HG02938 (cell line): ENCODE measurements around the gene CNIH1.
"Not testable (repeated sequence)": the region's sequence is repeated elsewhere in the genome, so short reads cannot be mapped to it uniquely, and the experiment has no call there.

Experiments
- ATAC-seq: cut with Tn5 transposase; IDR thresholded peaks from one replicate; pipeline ENCODE4 v1.9.1; 2021; ENCODE audit warnings: mild to moderate bottlenecking, moderate library complexity; ENCODE audit not compliant: unreplicated experiment

CNIH1 gene

DNA sequence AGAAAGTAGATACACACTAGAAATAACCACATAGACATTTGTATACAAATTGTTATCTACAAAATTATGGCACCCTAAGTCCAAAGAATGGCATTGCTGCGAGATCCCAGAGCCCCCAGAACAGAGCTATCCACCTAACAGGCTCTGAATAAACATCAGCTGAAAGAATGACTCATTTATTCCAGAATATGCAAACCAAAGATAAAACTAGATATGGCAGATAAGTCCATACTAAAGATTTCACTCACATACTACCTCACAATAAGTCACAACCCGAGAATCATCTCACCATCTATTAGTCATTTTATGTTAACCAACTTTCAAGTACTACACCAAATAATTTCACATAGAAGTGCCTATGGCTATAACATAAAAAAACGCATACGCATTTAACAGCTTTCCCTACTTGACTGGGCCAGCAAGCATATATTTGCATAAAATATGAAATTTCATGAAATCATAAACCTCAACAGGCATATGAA lies 5.6 kb downstream of the CNIH1 start:
- peak; percentile 72 for ATAC-seq

- no peak for ATAC-seq
Measured at GRCh38 chr14:54428527-54428926, 12.6 kb downstream of the CNIH1 start.

GRCh38 chr14:54427871-54428270 lies 13.3 kb downstream of the CNIH1 start:
- ATAC-seq = no peak

- ATAC-seq = no peak
Measured at GRCh38 chr14:54425537-54426274, 15.5 kb downstream of the CNIH1 start.

- ATAC-seq = no peak
Measured at GRCh38 chr14:54425068-54425467, 16.1 kb downstream of the CNIH1 start.

- no peak for ATAC-seq
Measured at GRCh38 chr14:54424479-54424901, 16.7 kb downstream of the CNIH1 start.

- ATAC-seq = no peak
Measured at GRCh38 chr14:54423991-54424390, 17.2 kb downstream of the CNIH1 start.

GRCh38 chr14:54420478-54421142 lies 20.6 kb downstream of the CNIH1 start:
- no peak for ATAC-seq

- ATAC-seq = no peak
Measured at GRCh38 chr14:54411371-54411770, 29.8 kb downstream of the CNIH1 start.

- ATAC-seq = no peak
Measured at GRCh38 chr14:54410215-54410614, 31.0 kb downstream of the CNIH1 start.

- not testable (repeated sequence) for ATAC-seq
Measured at GRCh38 chr14:54403401-54404005, 37.7 kb downstream of the CNIH1 start.

DNA sequence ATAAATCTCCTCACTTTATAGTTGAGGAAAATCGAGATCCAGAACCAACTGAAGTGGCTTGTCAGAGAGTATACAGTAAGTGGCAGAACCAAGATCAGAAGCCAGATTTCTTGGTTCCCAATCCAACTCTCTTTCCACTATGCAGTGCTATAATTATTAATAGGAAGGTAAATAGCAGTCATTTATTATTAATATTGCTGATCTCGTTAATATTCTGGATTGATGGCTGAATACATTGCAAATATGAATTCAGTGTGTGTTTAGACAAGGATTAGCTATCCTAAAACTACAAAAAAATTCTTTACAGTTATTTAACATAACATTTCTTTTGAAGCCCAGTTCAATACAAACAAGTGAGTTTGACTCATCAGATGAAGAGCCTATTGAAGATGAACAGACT lies 41.6 kb downstream of the CNIH1 start:
- ATAC-seq = no peak

DNA sequence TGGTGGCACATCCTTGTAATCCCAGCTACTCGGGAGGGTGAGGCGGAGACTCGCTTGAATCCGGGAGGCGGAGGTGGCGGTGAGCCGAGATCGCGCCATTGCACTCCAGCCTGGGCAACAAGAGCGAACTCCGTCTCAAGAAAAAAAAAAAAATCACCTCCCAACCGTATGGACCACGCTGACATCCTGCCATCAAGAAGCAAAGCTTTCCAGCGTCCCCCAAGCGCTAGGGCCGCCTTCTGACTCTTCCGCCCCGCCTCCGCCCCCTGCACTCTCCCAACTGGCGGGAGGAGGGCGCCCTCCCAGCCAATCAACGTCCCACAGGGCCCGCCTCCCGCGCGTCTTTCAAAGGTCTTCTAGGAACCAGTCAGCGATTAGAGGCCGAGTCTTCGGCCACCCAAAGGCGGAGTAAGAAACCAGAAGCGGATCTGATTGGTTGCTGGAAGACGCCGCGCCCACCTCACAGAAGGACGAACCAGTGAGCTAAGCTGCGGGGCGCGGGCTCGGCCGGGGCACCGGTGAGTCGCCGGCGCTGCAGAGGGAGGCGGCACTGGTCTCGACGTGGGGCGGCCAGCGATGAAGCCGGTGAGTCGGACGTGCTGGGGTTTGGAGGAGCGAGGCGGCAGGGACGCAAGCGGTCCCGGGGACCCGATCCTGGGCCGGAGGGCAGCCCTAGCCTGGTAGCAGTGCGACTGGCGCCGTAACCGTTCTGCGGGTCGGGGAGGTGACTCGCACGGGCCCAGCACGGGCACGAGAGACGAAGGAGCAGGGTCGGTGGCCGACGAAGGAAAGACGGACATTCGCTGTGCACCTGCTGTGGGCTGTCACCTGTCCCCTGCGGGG lies 44.5 kb downstream of the CNIH1 start, which contains the start of gene CDKN3:
Gene CDKN3 (plus strand): TSS at position 515 of the 843 bp plus-strand sequence. CDS start 62 bp downstream, at position 577.
- ATAC-seq = peak; percentile 96

DNA sequence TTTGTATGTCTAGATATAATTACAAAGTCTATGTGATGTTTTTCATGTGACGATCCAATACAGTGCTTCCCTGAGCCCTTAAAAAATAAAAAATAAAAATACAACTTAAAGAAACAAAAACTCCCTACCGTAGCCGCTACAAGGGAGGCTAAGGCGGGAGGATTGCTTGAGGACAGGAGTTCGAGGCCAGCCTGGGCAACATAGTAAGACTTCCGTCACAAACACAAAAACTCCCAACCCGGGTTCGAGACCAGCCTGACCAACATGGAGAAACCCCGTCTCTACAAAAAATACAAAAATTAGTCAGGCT lies 45.0 kb downstream of the CNIH1 start:
- no peak for ATAC-seq

DNA sequence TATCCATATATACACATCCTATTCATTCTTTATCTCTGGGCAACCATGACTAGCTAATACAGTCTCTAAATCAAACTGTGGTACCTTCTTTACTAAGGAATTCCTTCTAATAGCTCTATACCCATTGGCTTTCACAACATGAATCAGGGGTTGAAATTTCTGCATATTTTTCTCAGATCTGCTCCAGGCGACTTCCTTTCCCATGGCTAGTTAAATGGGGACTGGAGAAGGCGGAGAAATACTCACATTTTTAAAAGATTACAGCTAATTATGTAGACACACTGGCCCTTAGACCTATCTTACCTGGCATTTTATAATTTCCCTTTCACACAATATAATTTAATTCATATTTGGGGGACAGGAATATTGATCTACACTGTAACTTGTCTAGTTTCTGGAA lies 45.5 kb downstream of the CNIH1 start:
- ATAC-seq = no peak

GRCh38 chr14:54395284-54395683 lies 45.9 kb downstream of the CNIH1 start:
- ATAC-seq = no peak

DNA sequence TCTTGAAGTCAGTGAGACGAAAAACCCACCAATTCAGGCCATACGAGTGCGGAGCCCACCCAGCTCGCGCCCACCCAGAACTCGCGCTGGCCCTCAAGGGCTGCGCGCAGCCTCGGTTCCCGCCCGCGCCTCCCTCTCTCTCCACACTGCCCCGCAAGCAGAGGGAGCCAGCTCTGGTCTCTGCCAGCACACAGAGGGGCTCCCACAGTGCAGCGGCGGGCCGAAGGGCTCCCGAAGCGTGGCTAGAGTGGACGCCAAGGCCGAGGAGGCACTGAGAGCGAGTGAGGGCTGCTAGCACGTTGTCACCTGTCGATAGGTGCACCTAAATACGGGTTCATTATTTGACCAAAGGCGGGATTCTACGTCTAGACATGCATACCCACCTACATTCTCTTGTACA lies 46.6 kb downstream of the CNIH1 start:
- ATAC-seq = no peak

DNA sequence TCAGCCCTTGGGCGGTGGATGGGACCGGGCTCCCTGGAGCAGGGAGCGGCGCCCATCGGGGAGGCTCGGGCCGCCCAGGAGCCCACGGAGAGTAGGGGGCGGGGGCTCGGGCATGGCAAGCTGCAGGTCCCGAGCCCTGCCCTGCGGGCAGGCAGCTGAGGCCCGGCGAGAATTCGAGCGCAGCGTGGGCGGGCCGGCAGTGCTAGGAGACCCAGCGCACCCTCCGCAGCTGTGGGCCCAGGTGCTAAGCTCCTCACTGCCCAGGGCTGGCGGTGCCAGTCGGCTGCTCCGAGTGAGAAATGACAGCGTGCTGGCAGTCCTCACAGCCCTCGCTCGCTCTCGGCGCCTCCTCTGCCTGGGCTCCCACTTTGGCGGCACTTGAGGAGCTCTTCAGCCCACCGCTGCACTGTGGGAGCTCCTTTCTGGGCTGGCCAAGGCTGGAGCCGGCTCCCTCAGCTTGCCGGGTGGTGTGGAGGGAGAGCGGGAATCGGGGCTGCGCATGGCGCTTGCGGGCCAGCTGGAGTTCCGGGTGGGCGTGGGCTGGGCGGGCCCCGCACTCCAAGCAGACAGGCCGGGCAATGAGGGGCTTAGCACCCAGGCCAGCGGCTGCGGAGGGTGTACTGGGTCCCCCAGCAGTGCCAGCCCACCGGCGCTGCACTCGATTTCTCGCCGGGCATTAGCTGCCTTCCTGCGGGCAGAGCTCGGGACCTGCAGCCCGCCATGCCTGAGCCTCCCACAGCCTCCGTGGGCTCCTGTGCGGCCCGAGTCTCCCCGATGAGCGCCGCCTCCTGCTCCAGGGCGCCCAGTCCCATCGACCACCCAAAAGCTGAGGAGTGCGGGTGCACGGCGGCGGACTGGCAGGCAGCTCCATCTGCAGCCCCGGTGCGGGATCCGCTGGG lies 47.9 kb downstream of the CNIH1 start:
- ATAC-seq = not testable (repeated sequence)

- ATAC-seq = no peak
Measured at GRCh38 chr14:54392131-54392859, 48.9 kb downstream of the CNIH1 start.
